PC-9 (cell line): ENCODE measurements around the gene CLCN1. TPM values are rescaled to one million over a fixed set of nuclear protein-coding genes. Genes with fewer than 3 reads are reported as not detected.
A peak's percentile ranks its signal among the peaks of the same experiment; 100 is the strongest.

ENCODE experiments used
- BruUV-seq: library from RNA; stranded (reverse); fragments of 400-500 nt; replicated peaks from 2 replicates; lab custom pipeline; 2021; lab: Mats Ljungman, UMichigan
- CTCF ChIA-PET: fragments of 300-600 bp; sonication (Branson Sonifier 250); formaldehyde crosslinking; loops from one replicate; lab custom pipeline; 2022; ENCODE audit warnings: antibody characterized with exemption; lab: Charles Lee
- POLR2A ChIA-PET: fragments of 300-600 bp; sonication (Branson Sonifier 250); formaldehyde crosslinking; loops from one replicate; lab custom pipeline; 2022; ENCODE audit warnings: antibody characterized with exemption; ENCODE audit not compliant: unreplicated experiment; lab: Charles Lee
- DNase-seq, 2 experiments: peaks; one replicate each; pipeline versions ENCODE4 v3.0.0 to v3.0.0-alpha.2; 2015 to 2022; ENCODE audit warnings: mixed read lengths in 1 of 2
- H2AFZ ChIP-seq: fragments of 200-600 bp; sonication (generic); 2 replicates; pipeline ENCODE4 v1.8.1; 2017; ENCODE audit warnings: antibody characterized with exemption
- H3F3A ChIP-seq: fragments of 200-600 bp; sonication (generic); 2 replicates; pipeline ENCODE4 v1.8.1; 2017; ENCODE audit warnings: antibody characterized with exemption, mild to moderate bottlenecking, low read depth; ENCODE audit not compliant: insufficient read depth
- H3K27ac ChIP-seq: fragments of 200-600 bp; sonication (generic); 2 replicates; pipeline ENCODE4 v1.6.1; 2016; ENCODE audit warnings: mixed run types
- H3K27me3 ChIP-seq: fragments of 200-600 bp; sonication (generic); 2 replicates; pipeline ENCODE4 v1.6.1; 2016; ENCODE audit warnings: low read depth, mixed run types; ENCODE audit not compliant: insufficient read depth
- H3K36me3 ChIP-seq: fragments of 200-600 bp; sonication (generic); 2 replicates; pipeline ENCODE4 v1.6.1; 2016; ENCODE audit warnings: low read depth, mixed run types
- H3K4me1 ChIP-seq: fragments of 200-600 bp; sonication (generic); replicated peaks from 2 replicates; pipeline ENCODE4 v1.6.1; 2016; ENCODE audit warnings: mixed run types; ENCODE audit not compliant: insufficient read depth
- H3K4me2 ChIP-seq: fragments of 200-600 bp; sonication (generic); 2 replicates; pipeline ENCODE4 v1.6.1; 2017; ENCODE audit warnings: mixed run types
- H3K4me3 ChIP-seq: fragments of 200-600 bp; sonication (generic); 2 replicates; pipeline ENCODE4 v1.6.1; 2016; ENCODE audit warnings: mixed run types
- H3K79me2 ChIP-seq: fragments of 200-600 bp; sonication (generic); 2 replicates; pipeline ENCODE4 v1.6.1; 2017; ENCODE audit warnings: low read depth, mixed run types
- H3K9me2 ChIP-seq: fragments of 200-600 bp; sonication (generic); 2 replicates; pipeline ENCODE4 v1.8.1; 2017; ENCODE audit warnings: mild to moderate bottlenecking; ENCODE audit not compliant: insufficient read depth
- H3K9me3 ChIP-seq: fragments of 200-600 bp; sonication (generic); 2 replicates; pipeline ENCODE4 v1.8.1; 2016; ENCODE audit warnings: low read depth; ENCODE audit not compliant: insufficient read depth
- H4K20me1 ChIP-seq: fragments of 200-600 bp; sonication (generic); 2 replicates; pipeline ENCODE4 v1.8.1; 2017; ENCODE audit not compliant: insufficient read depth
- EZH2 ChIP-seq: fragments of 200-600 bp; sonication (generic); IDR thresholded peaks from 2 replicates; pipeline ENCODE4 v1.8.0; 2017; ENCODE audit warnings: antibody characterized with exemption, low read depth
- intact Hi-C: fragments of 100-400 bp; cut with micrococcal nuclease; formaldehyde crosslinking; loops from one replicate; pipeline ENCODE4 v1.10.0; 2022; ENCODE audit not compliant: unreplicated experiment
- total RNA-seq: library from RNA; stranded (reverse); gene quantifications from 2 replicates; pipeline ENCODE4 v1.2.3, GENCODE V29; 2021
- TF ChIP-seq, protein P1 (sequence below): fragments of 200-600 bp; sonication (generic); conservative IDR thresholded peaks from 2 replicates; pipeline ENCODE4 v1.6.1; 2017; ENCODE audit warnings: mixed run types, antibody characterized with exemption, mild to moderate bottlenecking, moderate library complexity

The CLCN1 gene
- total RNA-seq, 1 experiment from 2014 or later = not detected

- Histone ChIP-seq H3K36me3 (peaks cover 55% of the 10 kb centered on the region), H3F3A (peaks cover 24% of the 10 kb centered on the region), H3K4me1 (peaks cover 45% of the 10 kb centered on the region), H3K9me2 (no peaks in the 10 kb centered on the region), H3K9me3 (no peaks in the 10 kb centered on the region; the same call in 1 of the 2 replicates), H3K79me2 (peaks cover 70% of the 10 kb centered on the region), H3K27me3 (no peaks in the 10 kb centered on the region), H4K20me1 (no peaks in the 10 kb centered on the region), H3K4me3 (peak overlapping the region; percentile 70; the same call in 1 of the 2 replicates), H3K4me2 (peak overlapping the region; percentile 91), H2AFZ (no peak overlapping the region), H3K27ac (no peak overlapping the region)
- CTCF ChIA-PET = no interaction called here
- POLR2A ChIA-PET = interaction anchor here (0.7 kb wide), 1 partner anchor 18 kb away, joined by 35 read pairs; no protein-coding TSS in a partner anchor
- DNase-seq = no peak
- intact Hi-C loops = no loop called here
- no TSS peak for BruUV-seq
- no peak for TF ChIP-seq EZH2
- TF ChIP-seq, protein P1, sequence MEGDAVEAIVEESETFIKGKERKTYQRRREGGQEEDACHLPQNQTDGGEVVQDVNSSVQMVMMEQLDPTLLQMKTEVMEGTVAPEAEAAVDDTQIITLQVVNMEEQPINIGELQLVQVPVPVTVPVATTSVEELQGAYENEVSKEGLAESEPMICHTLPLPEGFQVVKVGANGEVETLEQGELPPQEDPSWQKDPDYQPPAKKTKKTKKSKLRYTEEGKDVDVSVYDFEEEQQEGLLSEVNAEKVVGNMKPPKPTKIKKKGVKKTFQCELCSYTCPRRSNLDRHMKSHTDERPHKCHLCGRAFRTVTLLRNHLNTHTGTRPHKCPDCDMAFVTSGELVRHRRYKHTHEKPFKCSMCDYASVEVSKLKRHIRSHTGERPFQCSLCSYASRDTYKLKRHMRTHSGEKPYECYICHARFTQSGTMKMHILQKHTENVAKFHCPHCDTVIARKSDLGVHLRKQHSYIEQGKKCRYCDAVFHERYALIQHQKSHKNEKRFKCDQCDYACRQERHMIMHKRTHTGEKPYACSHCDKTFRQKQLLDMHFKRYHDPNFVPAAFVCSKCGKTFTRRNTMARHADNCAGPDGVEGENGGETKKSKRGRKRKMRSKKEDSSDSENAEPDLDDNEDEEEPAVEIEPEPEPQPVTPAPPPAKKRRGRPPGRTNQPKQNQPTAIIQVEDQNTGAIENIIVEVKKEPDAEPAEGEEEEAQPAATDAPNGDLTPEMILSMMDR = no peak
These were observed 25.6 kb upstream of the CLCN1 start for GRCh38 chr7:143290293-143290692.

DNA sequence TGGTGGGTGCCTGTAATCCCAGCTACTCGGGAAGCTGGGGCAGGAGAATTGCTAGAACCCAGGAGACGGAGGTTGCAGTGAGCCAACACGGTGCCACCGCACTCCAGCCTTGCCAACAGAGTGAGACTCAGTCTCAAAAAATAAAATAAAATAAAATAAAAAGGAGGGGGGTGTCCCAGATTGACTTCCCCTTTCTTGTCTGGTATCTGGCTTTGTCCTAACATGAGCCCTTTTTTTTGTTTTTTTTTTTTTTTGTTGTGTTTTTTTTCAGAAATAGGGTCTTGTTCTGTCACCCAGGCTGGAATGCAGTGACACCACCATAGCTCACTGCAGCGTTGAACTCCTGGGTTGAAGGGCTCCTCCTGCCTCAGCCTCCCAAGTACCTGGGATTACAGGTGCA, 23.0 kb upstream of the CLCN1 start:
- Histone ChIP-seq H3K9me2 (no peaks in the 10 kb centered on the region), H3K79me2 (peaks cover 48% of the 10 kb centered on the region), H3K4me1 (peaks cover 22% of the 10 kb centered on the region), H3K9me3 (no peaks in the 10 kb centered on the region), H3K36me3 (peaks cover 53% of the 10 kb centered on the region), H2AFZ (no peak overlapping the region), H3F3A (peaks cover 4% of the 10 kb centered on the region; the same call in 1 of the 2 replicates), H3K27ac (no peak overlapping the region), H3K4me2 (no peak overlapping the region), H3K27me3 (no peaks in the 10 kb centered on the region), H3K4me3 (no peak overlapping the region), H4K20me1 (no peaks in the 10 kb centered on the region)
- ChIA-PET POLR2A (interaction anchor here (0.6 to 0.7 kb wide), 2 partner anchors 52 to 736 kb away, joined by 3 read pairs; no protein-coding TSS in a partner anchor), CTCF (interaction anchor here (2.0 kb wide), 1 partner anchor 52 kb away, joined by 8 read pairs; no protein-coding TSS in a partner anchor)
- no TSS peak for BruUV-seq
- TF ChIP-seq EZH2 = no peak
- TF ChIP-seq, protein P1 = no peak
- intact Hi-C loops = no loop called here
- DNase-seq = no peak

DNA sequence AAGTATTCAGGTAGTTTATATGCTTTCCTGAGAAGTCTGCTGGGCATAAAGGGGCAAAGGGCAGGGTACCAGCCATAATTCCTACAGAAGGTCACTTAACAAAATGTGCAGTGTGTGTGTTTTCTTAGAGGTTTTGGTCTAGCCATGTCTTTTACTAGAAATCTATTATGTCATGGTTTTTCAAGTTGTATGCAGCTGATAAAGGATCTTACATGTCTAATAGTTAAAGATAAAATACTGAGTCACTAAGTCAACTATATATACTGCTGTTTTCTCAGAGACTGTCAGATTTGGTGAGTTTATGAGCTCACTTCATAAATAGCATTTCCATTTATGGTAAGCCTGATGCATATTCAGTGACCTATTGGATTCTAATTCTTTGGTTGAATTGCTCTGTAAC, 20.0 kb upstream of the CLCN1 start:
- CTCF ChIA-PET = interaction anchor here (0.5 to 1.0 kb wide), 3 partner anchors 45 to 113 kb away, joined by 4 to 5 read pairs (median 4); partner anchors contain the start of gene EPHA1
- peaks cover 12% of the 10 kb centered on the region; the same call in 1 of the 2 replicates for H3F3A ChIP-seq
- H3K27me3 ChIP-seq = no peaks in the 10 kb centered on the region
- no peak for TF ChIP-seq EZH2
- TF ChIP-seq, protein P1 = no peak
- H3K9me2 ChIP-seq = no peaks in the 10 kb centered on the region
- H3K9me3 ChIP-seq = no peaks in the 10 kb centered on the region
- intact Hi-C loops = no loop called here
- no peak overlapping the region for H3K27ac ChIP-seq
- POLR2A ChIA-PET = interaction anchor here (0.6 to 1.0 kb wide), 5 partner anchors 48 to 100 kb away, joined by 4 to 16 read pairs (median 4); no protein-coding TSS in a partner anchor
- no TSS peak for BruUV-seq
- peaks cover 22% of the 10 kb centered on the region for H3K79me2 ChIP-seq
- H3K4me3 ChIP-seq = no peak overlapping the region
- peak in 1 of 2 experiments; percentile 49 for DNase-seq
- H3K4me2 ChIP-seq = no peak overlapping the region
- peaks cover 5% of the 10 kb centered on the region for H3K4me1 ChIP-seq
- no peaks in the 10 kb centered on the region for H4K20me1 ChIP-seq
- peaks cover 71% of the 10 kb centered on the region for H3K36me3 ChIP-seq
- no peak overlapping the region for H2AFZ ChIP-seq
